ENCODE results near the gene ELOB.

ELOB gene

GRCh38 chr16:2822496-2822895, 45.4 kb upstream of the ELOB start:
- Histone ChIP-seq H4K8ac (ENCODE audit: low read depth, low read length) (no peak overlapping the region), H3K9me3 (ENCODE audit: insufficient read depth, low read depth, low read length) (peaks cover 2% of the 10 kb centered on the region), H3K4me1 (ENCODE audit: control insufficient read depth in 1 of 2, insufficient read depth in 2 of 2, low read length in 2 of 2) (peaks cover 4 to 7% of the 10 kb centered on the region in 2 experiments), H2BK5ac (ENCODE audit: low read depth, low read length, poor library complexity) (no peak overlapping the region), H2BK12ac (ENCODE audit: low read length) (no peak overlapping the region), H3K14ac (ENCODE audit: low read length) (no peak overlapping the region), H3K23ac (ENCODE audit: low read length) (no peak overlapping the region), H3K4ac (ENCODE audit: low read depth, low read length) (no peak overlapping the region), H3K79me1 (ENCODE audit: low read length) (no peaks in the 10 kb centered on the region), H3K36me3 (ENCODE audit: control insufficient read depth in 1 of 2, insufficient read depth in 2 of 2, low read length in 2 of 2) (no peaks in the 10 kb centered on the region), H4K91ac (ENCODE audit: low read depth, low read length) (no peak overlapping the region), H4K12ac (ENCODE audit: low read depth, low read length) (no peak overlapping the region), H2AFZ (ENCODE audit: insufficient read depth, low read length, poor library complexity) (no peak overlapping the region), H2BK120ac (ENCODE audit: insufficient read depth, low read length, poor library complexity) (no peak overlapping the region), H3K4me2 (ENCODE audit: low read length) (no peak overlapping the region), H3K4me3 (ENCODE audit: low read depth, low read length) (no peak overlapping the region), H2AK5ac (ENCODE audit: low read length) (no peak overlapping the region), H3K27ac (ENCODE audit: low read depth, low read length) (no peak overlapping the region), H3K27me3 (ENCODE audit: insufficient read depth, low read length) (no peaks in the 10 kb centered on the region), H3K18ac (ENCODE audit: low read length) (no peak overlapping the region), H3K9ac (ENCODE audit: low read length) (no peak overlapping the region), H3K79me2 (ENCODE audit: control insufficient read depth, insufficient read depth, low read length, poor library complexity) (no peaks in the 10 kb centered on the region)
- no peak for DNase-seq
- WGBS (ENCODE audit: extremely low coverage, insufficient coverage, insufficient read length), result no CpG with 5 or more reads among the region's 4 CpGs

DNA sequence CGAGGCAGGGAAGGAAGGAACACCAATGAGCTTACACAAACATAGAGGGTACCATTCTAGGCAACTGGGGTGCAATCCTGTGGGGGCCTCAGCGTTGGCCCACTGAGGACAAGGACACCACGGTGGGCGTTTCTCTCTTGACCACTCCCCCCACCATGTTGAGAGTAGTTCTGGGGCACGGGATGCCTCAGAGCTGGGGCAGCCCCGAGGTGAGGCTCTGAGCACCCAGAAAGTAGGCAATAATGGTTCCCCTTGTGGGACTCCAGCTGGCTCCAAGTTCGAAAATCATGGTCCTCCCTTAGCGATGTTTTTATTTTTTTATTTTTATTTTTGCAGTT, 45.0 kb upstream of the ELOB start:
- no peaks in the 10 kb centered on the region for H3K79me2 ChIP-seq (ENCODE audit: control insufficient read depth, insufficient read depth, low read length, poor library complexity)
- H3K9me3 ChIP-seq (ENCODE audit: insufficient read depth, low read depth, low read length), result peaks cover 2% of the 10 kb centered on the region
- H3K23ac ChIP-seq (ENCODE audit: low read length), result no peak overlapping the region
- no CpG with 5 or more reads among the region's 8 CpGs for WGBS (ENCODE audit: extremely low coverage, insufficient coverage, insufficient read length)
- no peak overlapping the region for H2BK12ac ChIP-seq (ENCODE audit: low read length)
- no peak overlapping the region for H4K91ac ChIP-seq (ENCODE audit: low read depth, low read length)
- no peak overlapping the region for H4K12ac ChIP-seq (ENCODE audit: low read depth, low read length)
- peaks cover 4 to 7% of the 10 kb centered on the region in 2 experiments for H3K4me1 ChIP-seq (ENCODE audit: control insufficient read depth in 1 of 2, insufficient read depth in 2 of 2, low read length in 2 of 2)
- no peak overlapping the region for H3K14ac ChIP-seq (ENCODE audit: low read length)
- H3K4me3 ChIP-seq (ENCODE audit: low read depth, low read length), result no peak overlapping the region
- no peak overlapping the region for H2AK5ac ChIP-seq (ENCODE audit: low read length)
- H3K4me2 ChIP-seq (ENCODE audit: low read length), result no peak overlapping the region
- DNase-seq, result no peak
- H4K8ac ChIP-seq (ENCODE audit: low read depth, low read length), result no peak overlapping the region
- H3K27ac ChIP-seq (ENCODE audit: low read depth, low read length), result no peak overlapping the region
- no peak overlapping the region for H3K18ac ChIP-seq (ENCODE audit: low read length)
- H3K79me1 ChIP-seq (ENCODE audit: low read length), result no peaks in the 10 kb centered on the region
- no peak overlapping the region for H2BK120ac ChIP-seq (ENCODE audit: insufficient read depth, low read length, poor library complexity)
- H2BK5ac ChIP-seq (ENCODE audit: low read depth, low read length, poor library complexity), result no peak overlapping the region
- H3K4ac ChIP-seq (ENCODE audit: low read depth, low read length), result no peak overlapping the region
- H3K36me3 ChIP-seq (ENCODE audit: control insufficient read depth in 1 of 2, insufficient read depth in 2 of 2, low read length in 2 of 2), result no peaks in the 10 kb centered on the region
- no peak overlapping the region for H2AFZ ChIP-seq (ENCODE audit: insufficient read depth, low read length, poor library complexity)
- no peaks in the 10 kb centered on the region for H3K27me3 ChIP-seq (ENCODE audit: insufficient read depth, low read length)
- H3K9ac ChIP-seq (ENCODE audit: low read length), result no peak overlapping the region

DNA sequence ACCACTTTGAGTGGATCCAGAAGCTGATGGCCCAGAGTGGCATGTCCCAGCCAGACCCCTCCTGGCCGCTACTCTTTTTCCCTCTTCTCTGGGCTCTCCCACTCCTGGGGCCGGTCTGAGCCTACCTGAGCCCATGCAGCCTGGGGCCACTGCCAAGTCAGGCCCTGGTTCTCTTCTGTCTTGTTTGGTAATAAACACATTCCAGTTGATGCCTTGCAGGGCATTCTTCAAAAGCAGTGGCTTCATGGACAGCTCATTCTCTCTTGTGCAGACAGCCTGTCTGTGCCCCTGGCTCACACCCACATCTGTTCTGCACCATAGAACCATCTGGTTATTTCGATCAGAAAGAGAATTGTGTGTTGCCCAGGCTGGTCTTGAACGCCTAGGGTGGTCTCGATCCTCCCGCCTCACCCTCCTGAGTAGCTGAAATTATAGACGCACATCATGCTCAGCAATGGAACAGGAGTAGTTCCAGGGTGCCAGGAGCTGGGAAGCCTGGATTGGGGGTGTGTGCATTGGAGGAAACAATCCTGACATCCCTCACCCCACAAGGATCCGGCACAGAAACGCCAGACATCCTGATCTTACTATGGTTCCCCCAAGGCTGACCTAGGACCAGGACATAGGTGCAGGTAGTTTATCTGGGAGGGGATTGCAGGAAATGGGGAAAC, 44.5 kb upstream of the ELOB start:
- Histone ChIP-seq H3K4me2 (ENCODE audit: low read length) (no peak overlapping the region), H3K14ac (ENCODE audit: low read length) (no peak overlapping the region), H2AFZ (ENCODE audit: insufficient read depth, low read length, poor library complexity) (no peak overlapping the region), H3K4me3 (ENCODE audit: low read depth, low read length) (no peak overlapping the region), H3K23ac (ENCODE audit: low read length) (no peak overlapping the region), H3K27me3 (ENCODE audit: insufficient read depth, low read length) (no peaks in the 10 kb centered on the region), H3K9ac (ENCODE audit: low read length) (no peak overlapping the region), H2BK5ac (ENCODE audit: low read depth, low read length, poor library complexity) (no peak overlapping the region), H3K18ac (ENCODE audit: low read length) (no peak overlapping the region), H3K27ac (ENCODE audit: low read depth, low read length) (no peak overlapping the region), H4K12ac (ENCODE audit: low read depth, low read length) (no peak overlapping the region), H3K79me1 (ENCODE audit: low read length) (no peaks in the 10 kb centered on the region), H3K4me1 (ENCODE audit: control insufficient read depth in 1 of 2, insufficient read depth in 2 of 2, low read length in 2 of 2) (peaks cover 4 to 7% of the 10 kb centered on the region in 2 experiments), H3K36me3 (ENCODE audit: control insufficient read depth in 1 of 2, insufficient read depth in 2 of 2, low read length in 2 of 2) (no peaks in the 10 kb centered on the region), H4K91ac (ENCODE audit: low read depth, low read length) (no peak overlapping the region), H3K9me3 (ENCODE audit: insufficient read depth, low read depth, low read length) (peaks cover 2% of the 10 kb centered on the region), H3K4ac (ENCODE audit: low read depth, low read length) (no peak overlapping the region), H2BK120ac (ENCODE audit: insufficient read depth, low read length, poor library complexity) (no peak overlapping the region), H4K8ac (ENCODE audit: low read depth, low read length) (no peak overlapping the region), H3K79me2 (ENCODE audit: control insufficient read depth, insufficient read depth, low read length, poor library complexity) (no peaks in the 10 kb centered on the region), H2AK5ac (ENCODE audit: low read length) (no peak overlapping the region), H2BK12ac (ENCODE audit: low read length) (no peak overlapping the region)
- DNase-seq, result peak in 1 of 2 donors; percentile 13
- WGBS (ENCODE audit: extremely low coverage, insufficient coverage, insufficient read length), result no CpG with 5 or more reads among the region's 9 CpGs

- H3K79me1 ChIP-seq (ENCODE audit: low read length), result no peaks in the 10 kb centered on the region
- peaks cover 4 to 7% of the 10 kb centered on the region in 2 experiments for H3K4me1 ChIP-seq (ENCODE audit: control insufficient read depth in 1 of 2, insufficient read depth in 2 of 2, low read length in 2 of 2)
- no peak overlapping the region for H3K4ac ChIP-seq (ENCODE audit: low read depth, low read length)
- no peak overlapping the region for H2BK120ac ChIP-seq (ENCODE audit: insufficient read depth, low read length, poor library complexity)
- H3K4me3 ChIP-seq (ENCODE audit: low read depth, low read length), result no peak overlapping the region
- H3K18ac ChIP-seq (ENCODE audit: low read length), result no peak overlapping the region
- no peak overlapping the region for H2BK5ac ChIP-seq (ENCODE audit: low read depth, low read length, poor library complexity)
- no peak overlapping the region for H4K12ac ChIP-seq (ENCODE audit: low read depth, low read length)
- no peaks in the 10 kb centered on the region for H3K27me3 ChIP-seq (ENCODE audit: insufficient read depth, low read length)
- no peaks in the 10 kb centered on the region for H3K79me2 ChIP-seq (ENCODE audit: control insufficient read depth, insufficient read depth, low read length, poor library complexity)
- H3K9me3 ChIP-seq (ENCODE audit: insufficient read depth, low read depth, low read length), result peaks cover 2% of the 10 kb centered on the region
- no peak overlapping the region for H4K8ac ChIP-seq (ENCODE audit: low read depth, low read length)
- H3K23ac ChIP-seq (ENCODE audit: low read length), result no peak overlapping the region
- no peak overlapping the region for H3K27ac ChIP-seq (ENCODE audit: low read depth, low read length)
- DNase-seq, result no peak
- H3K9ac ChIP-seq (ENCODE audit: low read length), result no peak overlapping the region
- WGBS (ENCODE audit: extremely low coverage, insufficient coverage, insufficient read length), result no CpG with 5 or more reads among the region's 14 CpGs
- no peak overlapping the region for H4K91ac ChIP-seq (ENCODE audit: low read depth, low read length)
- no peaks in the 10 kb centered on the region for H3K36me3 ChIP-seq (ENCODE audit: control insufficient read depth in 1 of 2, insufficient read depth in 2 of 2, low read length in 2 of 2)
- H2AFZ ChIP-seq (ENCODE audit: insufficient read depth, low read length, poor library complexity), result no peak overlapping the region
- H3K14ac ChIP-seq (ENCODE audit: low read length), result no peak overlapping the region
- H2AK5ac ChIP-seq (ENCODE audit: low read length), result no peak overlapping the region
- no peak overlapping the region for H3K4me2 ChIP-seq (ENCODE audit: low read length)
- no peak overlapping the region for H2BK12ac ChIP-seq (ENCODE audit: low read length)
Measured at GRCh38 chr16:2820836-2821486, 43.9 kb upstream of the ELOB start.

Measured in trophoblast cell (in vitro differentiated cells and primary cell).